ENCODE results near the gene CRB1.

Gene CRB1

GRCh38 chr1:197235355-197235754, 32.7 kb upstream of the CRB1 start:
- Histone ChIP-seq H3K79me2 (ENCODE audit: control insufficient read depth, low read length) (no peaks in the 10 kb centered on the region), H4K20me1 (ENCODE audit: control insufficient read depth, insufficient read depth, low read depth, low read length) (no peaks in the 10 kb centered on the region), H3K4me2 (ENCODE audit: low read length) (no peak overlapping the region), H3K4me3 (ENCODE audit: low read length) (no peak overlapping the region), H3K9me2 (replicated peaks; ENCODE audit: control insufficient read depth, low read length) (no peaks in the 10 kb centered on the region), H3K36me3 (ENCODE audit: control insufficient read depth, low read length) (no peaks in the 10 kb centered on the region), H3F3A (ENCODE audit: control insufficient read depth, insufficient read depth) (no peaks in the 10 kb centered on the region), H3K4me1 (ENCODE audit: control insufficient read depth, low read length) (no peaks in the 10 kb centered on the region), H3K9me3 (ENCODE audit: control insufficient read depth, insufficient read depth, low read length) (no peaks in the 10 kb centered on the region), H3K27ac (ENCODE audit: low read depth, low read length) (no peak overlapping the region), H3K27me3 (ENCODE audit: control insufficient read depth, low read length) (no peaks in the 10 kb centered on the region)
- TF ChIP-seq EZH2phosphoT487 (IDR thresholded peaks at IDR 0.05; ENCODE audit: borderline replicate concordance, low read length) = no peak
- TF ChIP-seq, protein P1, sequence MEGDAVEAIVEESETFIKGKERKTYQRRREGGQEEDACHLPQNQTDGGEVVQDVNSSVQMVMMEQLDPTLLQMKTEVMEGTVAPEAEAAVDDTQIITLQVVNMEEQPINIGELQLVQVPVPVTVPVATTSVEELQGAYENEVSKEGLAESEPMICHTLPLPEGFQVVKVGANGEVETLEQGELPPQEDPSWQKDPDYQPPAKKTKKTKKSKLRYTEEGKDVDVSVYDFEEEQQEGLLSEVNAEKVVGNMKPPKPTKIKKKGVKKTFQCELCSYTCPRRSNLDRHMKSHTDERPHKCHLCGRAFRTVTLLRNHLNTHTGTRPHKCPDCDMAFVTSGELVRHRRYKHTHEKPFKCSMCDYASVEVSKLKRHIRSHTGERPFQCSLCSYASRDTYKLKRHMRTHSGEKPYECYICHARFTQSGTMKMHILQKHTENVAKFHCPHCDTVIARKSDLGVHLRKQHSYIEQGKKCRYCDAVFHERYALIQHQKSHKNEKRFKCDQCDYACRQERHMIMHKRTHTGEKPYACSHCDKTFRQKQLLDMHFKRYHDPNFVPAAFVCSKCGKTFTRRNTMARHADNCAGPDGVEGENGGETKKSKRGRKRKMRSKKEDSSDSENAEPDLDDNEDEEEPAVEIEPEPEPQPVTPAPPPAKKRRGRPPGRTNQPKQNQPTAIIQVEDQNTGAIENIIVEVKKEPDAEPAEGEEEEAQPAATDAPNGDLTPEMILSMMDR (IDR thresholded peaks at IDR 0.05; ENCODE audit: low read depth, low read length, poor library complexity, severe bottlenecking) = no peak

GRCh38 chr1:197247465-197247864, 20.6 kb upstream of the CRB1 start:
- H3K4me2 ChIP-seq (ENCODE audit: low read length) = no peak overlapping the region
- H3K79me2 ChIP-seq (ENCODE audit: control insufficient read depth, low read length) = no peaks in the 10 kb centered on the region
- no peaks in the 10 kb centered on the region for H3F3A ChIP-seq (ENCODE audit: control insufficient read depth, insufficient read depth)
- no peaks in the 10 kb centered on the region for H3K4me1 ChIP-seq (ENCODE audit: control insufficient read depth, low read length)
- H4K20me1 ChIP-seq (ENCODE audit: control insufficient read depth, insufficient read depth, low read depth, low read length) = no peaks in the 10 kb centered on the region
- no peaks in the 10 kb centered on the region for H3K36me3 ChIP-seq (ENCODE audit: control insufficient read depth, low read length)
- no peak for TF ChIP-seq EZH2phosphoT487 (IDR thresholded peaks at IDR 0.05; ENCODE audit: borderline replicate concordance, low read length)
- TF ChIP-seq, protein P1 (IDR thresholded peaks at IDR 0.05; ENCODE audit: low read depth, low read length, poor library complexity, severe bottlenecking) = no peak
- H3K9me3 ChIP-seq (ENCODE audit: control insufficient read depth, insufficient read depth, low read length) = no peaks in the 10 kb centered on the region
- no peaks in the 10 kb centered on the region for H3K9me2 ChIP-seq (replicated peaks; ENCODE audit: control insufficient read depth, low read length)
- no peak overlapping the region for H3K4me3 ChIP-seq (ENCODE audit: low read length)
- no peaks in the 10 kb centered on the region for H3K27me3 ChIP-seq (ENCODE audit: control insufficient read depth, low read length)
- no peak overlapping the region for H3K27ac ChIP-seq (ENCODE audit: low read depth, low read length)

GRCh38 chr1:197249324-197249723, 18.7 kb upstream of the CRB1 start:
- Histone ChIP-seq H3K79me2 (ENCODE audit: control insufficient read depth, low read length) (no peaks in the 10 kb centered on the region), H3K4me1 (ENCODE audit: control insufficient read depth, low read length) (no peaks in the 10 kb centered on the region), H3K9me2 (replicated peaks; ENCODE audit: control insufficient read depth, low read length) (no peaks in the 10 kb centered on the region), H3K4me3 (ENCODE audit: low read length) (no peak overlapping the region), H3K4me2 (ENCODE audit: low read length) (no peak overlapping the region), H3K36me3 (ENCODE audit: control insufficient read depth, low read length) (no peaks in the 10 kb centered on the region), H4K20me1 (ENCODE audit: control insufficient read depth, insufficient read depth, low read depth, low read length) (no peaks in the 10 kb centered on the region), H3K27me3 (ENCODE audit: control insufficient read depth, low read length) (no peaks in the 10 kb centered on the region), H3K27ac (ENCODE audit: low read depth, low read length) (no peak overlapping the region), H3F3A (ENCODE audit: control insufficient read depth, insufficient read depth) (no peaks in the 10 kb centered on the region), H3K9me3 (ENCODE audit: control insufficient read depth, insufficient read depth, low read length) (no peaks in the 10 kb centered on the region)
- no peak for TF ChIP-seq EZH2phosphoT487 (IDR thresholded peaks at IDR 0.05; ENCODE audit: borderline replicate concordance, low read length)

DNA sequence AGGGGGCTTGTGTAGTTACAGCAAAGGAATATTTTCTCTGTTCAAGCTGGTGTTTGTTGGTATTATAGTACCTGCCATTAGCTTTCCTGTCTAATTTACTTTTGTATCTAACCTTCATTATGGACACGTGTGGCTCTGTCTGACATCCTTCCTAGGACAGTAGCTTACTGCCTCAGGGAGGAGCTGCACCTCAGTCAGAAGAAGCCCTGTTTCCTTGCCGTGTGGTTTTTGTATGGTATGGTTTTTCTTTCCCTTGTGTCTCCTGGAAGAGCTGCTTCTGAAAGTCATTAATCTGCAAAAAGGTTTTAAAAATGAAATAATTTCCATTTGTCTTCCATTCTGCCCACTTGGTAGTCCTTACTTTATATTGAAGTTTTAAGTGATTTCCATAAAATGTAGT, 17.4 kb upstream of the CRB1 start:
- H3K36me3 ChIP-seq (ENCODE audit: control insufficient read depth, low read length) = no peaks in the 10 kb centered on the region
- H4K20me1 ChIP-seq (ENCODE audit: control insufficient read depth, insufficient read depth, low read depth, low read length) = no peaks in the 10 kb centered on the region
- no peaks in the 10 kb centered on the region for H3K27me3 ChIP-seq (ENCODE audit: control insufficient read depth, low read length)
- no peaks in the 10 kb centered on the region for H3F3A ChIP-seq (ENCODE audit: control insufficient read depth, insufficient read depth)
- no peaks in the 10 kb centered on the region for H3K4me1 ChIP-seq (ENCODE audit: control insufficient read depth, low read length)
- no peak overlapping the region for H3K4me3 ChIP-seq (ENCODE audit: low read length)
- H3K79me2 ChIP-seq (ENCODE audit: control insufficient read depth, low read length) = no peaks in the 10 kb centered on the region
- no peaks in the 10 kb centered on the region for H3K9me2 ChIP-seq (replicated peaks; ENCODE audit: control insufficient read depth, low read length)
- TF ChIP-seq, protein P1 (IDR thresholded peaks at IDR 0.05; ENCODE audit: low read depth, low read length, poor library complexity, severe bottlenecking) = no peak
- no peak for TF ChIP-seq EZH2phosphoT487 (IDR thresholded peaks at IDR 0.05; ENCODE audit: borderline replicate concordance, low read length)
- H3K4me2 ChIP-seq (ENCODE audit: low read length) = no peak overlapping the region
- H3K27ac ChIP-seq (ENCODE audit: low read depth, low read length) = no peak overlapping the region
- H3K9me3 ChIP-seq (ENCODE audit: control insufficient read depth, insufficient read depth, low read length) = no peaks in the 10 kb centered on the region

Measured in DOHH2 (cell line).